OCI-LY7 (cell line): ENCODE measurements around the gene PGR. TPM values are rescaled to one million over a fixed set of nuclear protein-coding genes. Genes with fewer than 3 reads are reported as not detected.

Experiments
- BruUV-seq: library from RNA; stranded (reverse); fragments of 400-500 nt; replicated peaks from 2 replicates; lab custom pipeline; 2021; lab: Mats Ljungman, UMichigan
- CTCF ChIA-PET: fragments of 300-600 bp; sonication (Branson Sonifier 250); formaldehyde crosslinking; loops from one replicate; lab custom pipeline; 2022; ENCODE audit warnings: antibody characterized with exemption; ENCODE audit not compliant: unreplicated experiment; lab: Charles Lee
- POLR2A ChIA-PET: fragments of 300-600 bp; sonication (Branson Sonifier 250); formaldehyde crosslinking; loops from one replicate; lab custom pipeline; 2022; ENCODE audit warnings: antibody characterized with exemption; lab: Charles Lee
- DNase-seq: peaks from one replicate; pipeline ENCODE4 v3.0.0-alpha.2; 2015; ENCODE audit warnings: low spot score
- H2AFZ ChIP-seq: fragments of 200-600 bp; sonication (generic), shearing (Covaris generic); 2 replicates; pipeline ENCODE4 v1.6.1; 2014; ENCODE audit warnings: mild to moderate bottlenecking, antibody characterized with exemption, low read length, moderate library complexity
- H3K27ac ChIP-seq: fragments of 200-600 bp; sonication (generic); 2 replicates; pipeline ENCODE4 v1.5.1; 2014; ENCODE audit warnings: mixed run types, low read depth, mild to moderate bottlenecking, moderate library complexity, low read length, inconsistent platforms; ENCODE audit not compliant: poor library complexity, severe bottlenecking
- H3K36me3 ChIP-seq: fragments of 200-600 bp; sonication (generic); 2 replicates; pipeline ENCODE4 v1.6.1; 2014; ENCODE audit warnings: mild to moderate bottlenecking, antibody characterized with exemption, low read length, moderate library complexity, mixed read lengths; ENCODE audit not compliant: insufficient read depth
- H3K4me1 ChIP-seq: fragments of 200-600 bp; sonication (generic); 2 replicates; pipeline ENCODE4 v1.5.1; 2014; ENCODE audit warnings: mild to moderate bottlenecking, low read length; ENCODE audit not compliant: insufficient read depth, poor library complexity, severe bottlenecking
- H3K4me2 ChIP-seq: fragments of 200-600 bp; sonication (generic); 2 replicates; pipeline ENCODE4 v1.6.1; 2014; ENCODE audit warnings: mild to moderate bottlenecking, low read length
- H3K4me3 ChIP-seq: fragments of 200-600 bp; sonication (generic); 2 replicates; pipeline ENCODE4 v1.5.1; 2014; ENCODE audit warnings: mild to moderate bottlenecking, low read depth, low read length; ENCODE audit not compliant: poor library complexity, severe bottlenecking
- H3K79me2 ChIP-seq: fragments of 200-600 bp; sonication (generic); 2 replicates; pipeline ENCODE4 v1.6.1; 2016; ENCODE audit warnings: low read depth, mild to moderate bottlenecking, low read length, moderate library complexity, mixed read lengths; ENCODE audit not compliant: insufficient read depth
- H3K9me2 ChIP-seq: fragments of 200-600 bp; sonication (generic); 2 replicates; pipeline ENCODE4 v1.6.1; 2016; ENCODE audit warnings: mild to moderate bottlenecking, low read length, mixed read lengths; ENCODE audit not compliant: insufficient read depth
- H3K9me3 ChIP-seq: fragments of 200-600 bp; sonication (generic); 2 replicates; pipeline ENCODE4 v1.6.1; 2014; ENCODE audit warnings: mild to moderate bottlenecking, mixed run types, low read length, mixed read lengths
- H4K20me1 ChIP-seq: fragments of 200-600 bp; sonication (generic); 2 replicates; pipeline ENCODE4 v1.6.1; 2014; ENCODE audit warnings: mild to moderate bottlenecking, antibody characterized with exemption, low read length, moderate library complexity, mixed read lengths; ENCODE audit not compliant: insufficient read depth
- EZH2phosphoT487 ChIP-seq: fragments of 200-600 bp; sonication (generic); IDR thresholded peaks from 2 replicates; pipeline ENCODE4 v1.6.1; 2018; ENCODE audit warnings: low read depth, borderline replicate concordance, mild to moderate bottlenecking, mixed run types, antibody characterized with exemption, low read length, moderate library complexity, mixed read lengths
- intact Hi-C: fragments of 100-400 bp; cut with micrococcal nuclease; formaldehyde crosslinking; loops from one replicate; pipeline ENCODE4 v1.10.0; 2022; ENCODE audit not compliant: unreplicated experiment
- total RNA-seq, 2 experiments: library from RNA; depleted of rRNA in 1 of 2; stranded (reverse); fragments of >200 nt in 1 of 2; shearing (Covaris generic) in 1 of 2; gene quantifications; 2 replicates each; pipeline ENCODE4 v1.2.3, GENCODE V29; 2014 to 2022
- TF ChIP-seq, protein P1 (sequence below): fragments of 200-600 bp; sonication (generic); conservative IDR thresholded peaks from 2 replicates; pipeline ENCODE4 v1.5.1; 2014; ENCODE audit warnings: mild to moderate bottlenecking, antibody characterized with exemption, low read length, moderate library complexity, mixed read lengths

Gene PGR
- total RNA-seq, 2 experiments from 2014 or later, result not detected

DNA sequence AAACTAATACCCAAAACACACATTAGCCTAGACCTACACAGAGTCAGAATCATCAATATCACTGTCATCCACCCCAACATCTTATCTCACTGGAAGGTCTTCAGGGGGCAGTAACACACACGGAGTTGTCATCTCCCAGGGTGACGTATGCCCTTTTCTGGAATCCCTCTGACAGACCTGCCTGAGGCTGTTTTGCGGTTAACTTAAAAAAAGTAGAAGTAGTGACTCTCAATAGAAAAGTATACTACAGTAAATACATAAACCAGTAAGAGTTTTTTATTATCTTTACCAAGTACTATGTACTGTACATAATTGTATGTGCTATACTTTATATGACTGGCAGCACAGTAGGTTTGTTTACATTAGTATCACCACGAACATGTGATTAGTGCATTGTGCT, 80.5 kb downstream of the PGR start:
- ChIA-PET POLR2A (interaction anchor here (0.6 kb wide), 1 partner anchor 976 kb away, joined by 3 read pairs; no protein-coding TSS in a partner anchor), CTCF (no interaction called here)
- Histone ChIP-seq H3K9me2 (no peaks in the 10 kb centered on the region), H2AFZ (no peak overlapping the region), H3K79me2 (no peaks in the 10 kb centered on the region), H3K4me1 (no peaks in the 10 kb centered on the region), H4K20me1 (no peaks in the 10 kb centered on the region), H3K27ac (no peak overlapping the region), H3K36me3 (no peaks in the 10 kb centered on the region), H3K4me3 (no peak overlapping the region), H3K4me2 (no peak overlapping the region), H3K9me3 (no peaks in the 10 kb centered on the region)
- TF ChIP-seq EZH2phosphoT487, result no peak
- TF ChIP-seq, protein P1, sequence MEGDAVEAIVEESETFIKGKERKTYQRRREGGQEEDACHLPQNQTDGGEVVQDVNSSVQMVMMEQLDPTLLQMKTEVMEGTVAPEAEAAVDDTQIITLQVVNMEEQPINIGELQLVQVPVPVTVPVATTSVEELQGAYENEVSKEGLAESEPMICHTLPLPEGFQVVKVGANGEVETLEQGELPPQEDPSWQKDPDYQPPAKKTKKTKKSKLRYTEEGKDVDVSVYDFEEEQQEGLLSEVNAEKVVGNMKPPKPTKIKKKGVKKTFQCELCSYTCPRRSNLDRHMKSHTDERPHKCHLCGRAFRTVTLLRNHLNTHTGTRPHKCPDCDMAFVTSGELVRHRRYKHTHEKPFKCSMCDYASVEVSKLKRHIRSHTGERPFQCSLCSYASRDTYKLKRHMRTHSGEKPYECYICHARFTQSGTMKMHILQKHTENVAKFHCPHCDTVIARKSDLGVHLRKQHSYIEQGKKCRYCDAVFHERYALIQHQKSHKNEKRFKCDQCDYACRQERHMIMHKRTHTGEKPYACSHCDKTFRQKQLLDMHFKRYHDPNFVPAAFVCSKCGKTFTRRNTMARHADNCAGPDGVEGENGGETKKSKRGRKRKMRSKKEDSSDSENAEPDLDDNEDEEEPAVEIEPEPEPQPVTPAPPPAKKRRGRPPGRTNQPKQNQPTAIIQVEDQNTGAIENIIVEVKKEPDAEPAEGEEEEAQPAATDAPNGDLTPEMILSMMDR, result no peak
- BruUV-seq, result no TSS peak
- intact Hi-C loops, result no loop called here
- no peak for DNase-seq

DNA sequence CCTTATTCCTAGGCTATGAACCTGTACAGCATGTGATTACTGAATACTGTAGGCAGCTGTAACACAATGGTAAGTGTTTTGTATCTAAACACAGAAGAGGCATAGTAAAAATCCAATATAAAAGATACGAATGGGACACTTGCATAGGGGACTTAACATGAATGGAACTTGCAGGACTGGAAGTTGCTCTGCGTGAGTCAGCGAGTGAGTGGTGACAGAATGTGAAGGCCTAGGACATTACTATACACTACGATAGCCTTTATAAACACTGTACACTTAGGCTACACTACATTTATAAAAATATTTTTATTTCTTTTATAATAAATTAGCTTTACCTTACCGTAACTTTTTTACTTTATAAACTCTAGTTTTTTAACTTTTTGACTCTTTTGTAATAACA, 81.1 kb downstream of the PGR start:
- Histone ChIP-seq H3K79me2 (no peaks in the 10 kb centered on the region), H3K27ac (no peak overlapping the region), H2AFZ (no peak overlapping the region), H3K4me2 (no peak overlapping the region), H3K4me1 (no peaks in the 10 kb centered on the region), H4K20me1 (no peaks in the 10 kb centered on the region), H3K4me3 (no peak overlapping the region), H3K36me3 (no peaks in the 10 kb centered on the region), H3K9me3 (no peaks in the 10 kb centered on the region), H3K9me2 (no peaks in the 10 kb centered on the region)
- POLR2A ChIA-PET, result interaction anchor here (0.6 kb wide), 1 partner anchor 977 kb away, joined by 3 read pairs; no protein-coding TSS in a partner anchor
- TF ChIP-seq, protein P1, result no peak
- no peak for TF ChIP-seq EZH2phosphoT487
- BruUV-seq, result no TSS peak
- DNase-seq, result no peak
- CTCF ChIA-PET, result no interaction called here
- intact Hi-C loops, result no loop called here

DNA sequence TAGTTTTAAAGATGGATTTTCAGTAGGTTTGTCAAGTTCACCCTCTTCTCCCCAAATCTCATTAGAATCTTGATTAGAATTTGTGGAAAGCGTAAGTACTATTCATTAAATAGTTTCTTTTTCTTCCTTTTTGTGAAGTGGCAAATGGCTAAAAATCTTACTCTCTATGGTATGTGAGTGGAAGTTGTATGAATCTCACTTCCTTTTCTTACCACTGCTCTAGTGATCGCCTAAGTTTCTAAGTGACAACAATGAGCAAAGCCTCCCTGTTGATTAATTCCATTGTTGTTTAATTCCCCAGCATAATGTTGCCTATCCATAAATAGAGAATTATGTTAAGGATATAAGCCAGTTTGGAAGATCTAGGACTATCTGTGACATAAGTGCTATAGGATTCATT, 82.7 kb downstream of the PGR start:
- Histone ChIP-seq H4K20me1 (no peaks in the 10 kb centered on the region), H3K27ac (no peak overlapping the region), H3K9me3 (no peaks in the 10 kb centered on the region), H3K36me3 (no peaks in the 10 kb centered on the region), H2AFZ (no peak overlapping the region), H3K4me3 (no peak overlapping the region), H3K4me2 (no peak overlapping the region), H3K9me2 (no peaks in the 10 kb centered on the region), H3K4me1 (no peaks in the 10 kb centered on the region), H3K79me2 (no peaks in the 10 kb centered on the region)
- no peak for TF ChIP-seq EZH2phosphoT487
- TF ChIP-seq, protein P1, result no peak
- DNase-seq, result no peak
- ChIA-PET CTCF (no interaction called here), POLR2A (interaction anchor here (0.6 kb wide), 1 partner anchor 373 kb away, joined by 3 read pairs; no protein-coding TSS in a partner anchor)
- intact Hi-C loops, result no loop called here
- no TSS peak for BruUV-seq
